Measurements from ENCODE around the gene SLC27A3. TPM values are rescaled to one million over a fixed set of nuclear protein-coding genes. Genes with fewer than 3 reads are reported as not detected.
A peak's percentile ranks its signal among the peaks of the same experiment; 100 is the strongest.

SLC27A3 gene
- total and polyA plus RNA-seq, 4 experiments from 2014 or later, result 7.9 to 20.5 (median 13.7) TPM

DNA sequence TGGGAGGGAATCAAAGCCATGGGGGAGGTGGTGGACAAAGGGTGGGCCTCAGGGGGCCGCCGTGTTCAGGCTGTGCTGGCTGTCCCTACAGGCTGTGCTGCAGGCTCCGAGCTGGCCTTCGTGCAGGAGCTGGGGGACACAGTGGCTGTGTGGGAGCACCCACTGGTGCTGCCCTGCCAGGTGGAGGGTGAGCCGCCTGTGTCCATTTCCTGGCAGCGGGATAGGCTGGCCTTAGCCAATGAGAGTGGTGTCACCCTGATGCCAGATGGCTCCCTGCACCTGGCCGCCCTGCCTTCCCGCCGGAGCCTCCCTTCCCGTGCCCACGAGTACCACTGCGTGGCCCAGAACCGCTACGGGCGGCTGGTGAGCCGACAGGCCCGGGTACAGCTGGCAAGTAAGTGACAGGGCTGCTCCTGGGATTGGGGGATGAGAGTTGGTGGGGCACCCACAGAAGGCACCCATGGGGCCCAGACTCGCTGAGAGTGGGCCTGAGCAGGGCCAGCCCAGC lies 20.2 kb downstream of the SLC27A3 start:
- H3K4me1 ChIP-seq (ENCODE audit: insufficient read depth, low read length), result no peaks in the 10 kb centered on the region
- no peak overlapping the region for H3K27ac Mint-ChIP-seq
- ChIA-PET POLR2A (ENCODE audit: partially characterized antibody) (interaction anchor here (0.9 to 2.5 kb wide), 2 partner anchors 12 to 195 kb away, joined by 3 to 16 read pairs; partner anchors contain the start of gene RPS27), CTCF (ENCODE audit: partially characterized antibody) (interaction anchor here (1.8 to 9.6 kb wide), 2 partner anchors 11 to 192 kb away, joined by 5 to 169 read pairs; partner anchors contain the start of genes RAB13 and RPS27)
- no peaks in the 10 kb centered on the region for H3K27me3 Mint-ChIP-seq
- H3K4me3 ChIP-seq (ENCODE audit: low read length in 2 of 2), result no peak overlapping the region
- no peak for DNase-seq
- no peaks in the 10 kb centered on the region for H3K9me3 ChIP-seq (ENCODE audit: control insufficient read depth in 1 of 2, low read length in 2 of 2)
- H3K4me1 Mint-ChIP-seq, result peaks cover 7 to 18% (median 11%) of the 10 kb centered on the region in 4 donors
- no peaks in the 10 kb centered on the region for H3K36me3 ChIP-seq (ENCODE audit: insufficient read depth, low read length)
- no peaks in the 10 kb centered on the region for H3K36me3 Mint-ChIP-seq
- no peaks in the 10 kb centered on the region for H3K9me3 Mint-ChIP-seq
- no peak overlapping the region for H3K4me3 Mint-ChIP-seq
- intact Hi-C loops (cut with micrococcal nuclease), result no loop called here
- no peak overlapping the region for H3K27ac ChIP-seq (ENCODE audit: low read depth, low read length)
- H3K27me3 ChIP-seq (ENCODE audit: insufficient read depth, low read length), result no peaks in the 10 kb centered on the region

DNA sequence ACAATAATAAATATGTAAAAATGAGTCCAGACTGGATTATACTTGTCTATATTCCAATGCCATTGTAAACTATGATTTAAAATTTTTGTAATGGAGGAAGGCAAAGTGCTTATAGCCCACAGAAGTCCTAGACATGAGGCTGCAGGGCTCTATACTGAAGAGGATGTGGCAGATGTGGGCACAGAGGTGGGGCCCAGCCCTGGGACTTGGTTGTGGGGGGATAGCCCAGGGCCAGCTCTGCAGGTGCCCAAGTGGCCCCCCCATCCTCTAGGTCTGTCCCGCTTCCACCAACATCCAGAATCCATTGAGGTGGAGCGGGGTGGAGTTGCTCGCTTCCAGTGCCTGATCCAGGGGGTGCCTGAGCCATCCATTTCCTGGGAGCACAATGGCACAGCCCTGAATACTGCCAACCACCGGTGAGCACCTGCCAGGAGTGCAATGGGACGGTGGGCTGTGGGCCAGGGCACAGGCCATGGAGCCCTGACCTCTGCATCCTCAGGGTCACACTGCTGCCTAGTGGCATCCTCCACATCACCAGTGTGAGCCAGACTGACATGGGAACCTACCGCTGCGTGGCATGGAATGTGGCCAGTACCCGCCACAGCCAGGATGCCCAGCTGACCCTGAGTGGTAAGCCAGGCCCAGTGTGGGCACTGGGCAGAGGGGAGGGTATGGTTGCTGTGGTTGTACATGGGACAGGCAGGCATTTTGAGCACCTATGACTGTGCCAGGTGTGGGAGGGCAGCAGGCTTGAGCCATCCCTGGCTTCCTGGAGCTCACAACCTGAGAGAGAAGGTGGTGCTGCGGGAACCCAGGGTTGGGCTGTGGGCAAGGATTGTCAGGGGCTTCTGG lies 21.0 kb downstream of the SLC27A3 start:
- Mint-ChIP-seq H3K4me3 (no peak overlapping the region), H3K27ac (peak overlapping the region in 2 of 7 donors; percentile 65 to 79)
- DNase-seq, result no peak

GRCh38 chr1:153796786-153797659 lies 21.8 kb downstream of the SLC27A3 start:
- Histone ChIP-seq H3K4me3 (ENCODE audit: low read length in 2 of 2) (no peak overlapping the region), H3K4me1 (ENCODE audit: insufficient read depth, low read length) (no peaks in the 10 kb centered on the region), H3K27ac (ENCODE audit: low read depth, low read length) (no peak overlapping the region), H3K9me3 (ENCODE audit: control insufficient read depth in 1 of 2, low read length in 2 of 2) (no peaks in the 10 kb centered on the region), H3K27me3 (ENCODE audit: insufficient read depth, low read length) (no peaks in the 10 kb centered on the region), H3K36me3 (ENCODE audit: insufficient read depth, low read length) (no peaks in the 10 kb centered on the region)
- ChIA-PET CTCF (ENCODE audit: partially characterized antibody) (interaction anchor here (0.6 to 9.6 kb wide), 20 partner anchors 9 to 474 kb away, joined by 3 to 169 read pairs (median 4); partner anchors contain the start of genes CREB3L4, DENND4B, GATAD2B and JTB), POLR2A (ENCODE audit: partially characterized antibody) (interaction anchor here (1.1 to 3.6 kb wide), 6 partner anchors 21 to 193 kb away, joined by 3 to 17 read pairs (median 10); partner anchors contain the start of genes DENND4B, GATAD2B, RAB13 and RPS27)
- peak overlapping the region; percentile 8 to 79 (median 65) for H3K27ac Mint-ChIP-seq
- H3K27me3 Mint-ChIP-seq, result no peaks in the 10 kb centered on the region
- H3K9me3 Mint-ChIP-seq, result no peaks in the 10 kb centered on the region
- H3K4me1 Mint-ChIP-seq, result peaks cover 0 to 16% (median 8%) of the 10 kb centered on the region in 4 donors
- intact Hi-C loops (cut with micrococcal nuclease), result loop anchor here (1.0 kb wide), 4 partner anchors 120 to 475 kb away; partner anchors contain the start of genes DENND4B, HAX1 and RAB13
- no peaks in the 10 kb centered on the region for H3K36me3 Mint-ChIP-seq
- peak; percentile 76 to 85 (median 80) for DNase-seq
- no peak overlapping the region for H3K4me3 Mint-ChIP-seq

More for the DNA sequence above, 21.0 kb downstream of the SLC27A3 start:
- POLR2A ChIA-PET (ENCODE audit: partially characterized antibody), result interaction anchor here (0.9 to 3.6 kb wide), 6 partner anchors 13 to 194 kb away, joined by 3 to 17 read pairs (median 10); partner anchors contain the start of genes DENND4B, GATAD2B, RAB13 and RPS27
- Mint-ChIP-seq H3K9me3 (no peaks in the 10 kb centered on the region), H3K36me3 (no peaks in the 10 kb centered on the region), H3K4me1 (peaks cover under 1 to 11% (median 7%) of the 10 kb centered on the region in 4 donors), H3K27me3 (no peaks in the 10 kb centered on the region)
- intact Hi-C loops (cut with micrococcal nuclease), result no loop called here
- Histone ChIP-seq H3K4me3 (ENCODE audit: low read length in 2 of 2) (no peak overlapping the region), H3K36me3 (ENCODE audit: insufficient read depth, low read length) (no peaks in the 10 kb centered on the region), H3K4me1 (ENCODE audit: insufficient read depth, low read length) (no peaks in the 10 kb centered on the region), H3K27ac (ENCODE audit: low read depth, low read length) (no peak overlapping the region), H3K27me3 (ENCODE audit: insufficient read depth, low read length) (no peaks in the 10 kb centered on the region), H3K9me3 (ENCODE audit: control insufficient read depth in 1 of 2, low read length in 2 of 2) (no peaks in the 10 kb centered on the region)
- CTCF ChIA-PET (ENCODE audit: partially characterized antibody), result interaction anchor here (0.6 to 9.6 kb wide), 17 partner anchors 9 to 475 kb away, joined by 3 to 169 read pairs (median 4); partner anchors contain the start of genes DENND4B, GATAD2B, JTB and RAB13

- POLR2A ChIA-PET (ENCODE audit: partially characterized antibody), result interaction anchor here (1.0 to 3.6 kb wide), 6 partner anchors 125 to 192 kb away, joined by 3 to 17 read pairs (median 6); partner anchors contain the start of genes DENND4B, GATAD2B, RAB13 and RPS27
- H3K9me3 Mint-ChIP-seq, result no peaks in the 10 kb centered on the region
- no peak for DNase-seq
- H3K36me3 Mint-ChIP-seq, result no peaks in the 10 kb centered on the region
- H3K4me1 Mint-ChIP-seq, result peaks cover 2 to 18% (median 9%) of the 10 kb centered on the region in 4 donors
- Histone ChIP-seq H3K36me3 (ENCODE audit: insufficient read depth, low read length) (no peaks in the 10 kb centered on the region), H3K4me1 (ENCODE audit: insufficient read depth, low read length) (no peaks in the 10 kb centered on the region), H3K27ac (ENCODE audit: low read depth, low read length) (no peak overlapping the region), H3K4me3 (ENCODE audit: low read length in 2 of 2) (no peak overlapping the region), H3K27me3 (ENCODE audit: insufficient read depth, low read length) (no peaks in the 10 kb centered on the region), H3K9me3 (ENCODE audit: control insufficient read depth in 1 of 2, low read length in 2 of 2) (no peaks in the 10 kb centered on the region)
- H3K4me3 Mint-ChIP-seq, result no peak overlapping the region
- H3K27ac Mint-ChIP-seq, result peak overlapping the region in 6 of 7 donors; percentile 4 to 77 (median 39)
- H3K27me3 Mint-ChIP-seq, result no peaks in the 10 kb centered on the region
- intact Hi-C loops (cut with micrococcal nuclease), result no loop called here
- CTCF ChIA-PET (ENCODE audit: partially characterized antibody), result interaction anchor here (1.1 to 9.6 kb wide), 7 partner anchors 16 to 189 kb away, joined by 3 to 169 read pairs (median 4); partner anchors contain the start of genes CREB3L4, DENND4B, RAB13 and RPS27
These were observed 23.2 kb downstream of the SLC27A3 start for GRCh38 chr1:153798468-153798780.

- POLR2A ChIA-PET (ENCODE audit: partially characterized antibody), result interaction anchor here (1.2 to 3.6 kb wide), 4 partner anchors 124 to 191 kb away, joined by 5 to 17 read pairs (median 12); partner anchors contain the start of genes DENND4B, GATAD2B, RAB13 and RPS27
- CTCF ChIA-PET (ENCODE audit: partially characterized antibody), result interaction anchor here (1.2 to 9.6 kb wide), 6 partner anchors 15 to 189 kb away, joined by 3 to 169 read pairs (median 5); partner anchors contain the start of genes CREB3L4, DENND4B, RAB13 and RPS27
- Histone ChIP-seq H3K27ac (ENCODE audit: low read depth, low read length) (no peak overlapping the region), H3K36me3 (ENCODE audit: insufficient read depth, low read length) (no peaks in the 10 kb centered on the region), H3K4me3 (ENCODE audit: low read length in 2 of 2) (no peak overlapping the region), H3K27me3 (ENCODE audit: insufficient read depth, low read length) (no peaks in the 10 kb centered on the region), H3K9me3 (ENCODE audit: control insufficient read depth in 1 of 2, low read length in 2 of 2) (no peaks in the 10 kb centered on the region), H3K4me1 (ENCODE audit: insufficient read depth, low read length) (peaks cover 2% of the 10 kb centered on the region)
- intact Hi-C loops (cut with micrococcal nuclease), result no loop called here
- DNase-seq, result no peak
- peaks cover 8 to 23% (median 12%) of the 10 kb centered on the region in 4 donors for H3K4me1 Mint-ChIP-seq
- H3K36me3 Mint-ChIP-seq, result peaks cover 3 to 4% of the 10 kb centered on the region in 2 donors
- no peaks in the 10 kb centered on the region for H3K9me3 Mint-ChIP-seq
- no peaks in the 10 kb centered on the region for H3K27me3 Mint-ChIP-seq
- H3K27ac Mint-ChIP-seq, result peak overlapping the region in 6 of 7 donors; percentile 4 to 77 (median 48)
- H3K4me3 Mint-ChIP-seq, result no peak overlapping the region
These were observed 23.8 kb downstream of the SLC27A3 start for GRCh38 chr1:153799016-153799415.
